Nephron progenitor cell (in vitro differentiated cells): ENCODE data around the gene CER1.

Experiments used
- DNase-seq: peaks from one replicate; pipeline ENCODE4 v3.0.0; 2021
- H3K27ac Mint-ChIP-seq: 2 replicates; pipeline ENCODE4 v1.8.0; 2021; ENCODE audit warnings: mild to moderate bottlenecking, moderate library complexity, mixed read lengths
- H3K27me3 Mint-ChIP-seq: 2 replicates; pipeline ENCODE4 v1.8.0; 2021; ENCODE audit warnings: mild to moderate bottlenecking, low read depth, mixed read lengths; ENCODE audit not compliant: poor library complexity
- H3K36me3 Mint-ChIP-seq: 2 replicates; pipeline ENCODE4 v1.8.0; 2021; ENCODE audit warnings: low read depth, mixed read lengths
- H3K4me1 Mint-ChIP-seq: 2 replicates; pipeline ENCODE4 v1.8.0; 2021; ENCODE audit warnings: mixed read lengths
- H3K4me3 Mint-ChIP-seq: 2 replicates; pipeline ENCODE4 v1.8.0; 2021; ENCODE audit warnings: mild to moderate bottlenecking, moderate library complexity, mixed read lengths
- H3K9me3 Mint-ChIP-seq: 2 replicates; pipeline ENCODE4 v1.8.0; 2021; ENCODE audit warnings: mild to moderate bottlenecking, moderate library complexity, mixed read lengths
- TF ChIP-seq, protein P1 (sequence below): fragments of 200-600 bp; sonication (generic); IDR thresholded peaks from 2 replicates; pipeline ENCODE4 v1.5.0; 2021; ENCODE audit warnings: antibody characterized with exemption

The CER1 gene

DNA sequence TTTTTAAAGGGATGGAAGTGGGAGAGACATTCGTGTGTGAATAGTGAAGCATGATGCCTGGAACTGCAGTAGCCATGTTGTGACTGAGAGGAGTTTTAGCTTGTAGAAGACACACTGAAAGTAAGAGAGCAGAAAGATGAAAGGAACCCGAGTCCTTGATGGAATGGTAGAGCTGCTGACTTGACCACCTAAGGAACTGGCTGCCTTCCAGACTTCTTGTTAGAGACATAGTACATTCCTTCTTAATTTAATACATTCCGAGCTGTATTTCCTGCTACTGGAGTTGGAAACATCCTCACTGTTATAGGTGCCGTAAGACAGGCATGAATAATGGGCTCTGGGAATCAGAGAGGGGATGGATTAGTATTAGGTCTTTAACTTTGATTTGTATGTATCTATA, 7.4 kb downstream of the CER1 start:
- Mint-ChIP-seq H3K4me3 (no peak overlapping the region), H3K27ac (no peak overlapping the region), H3K36me3 (peaks cover 2% of the 10 kb centered on the region), H3K4me1 (no peaks in the 10 kb centered on the region), H3K27me3 (peaks cover 38% of the 10 kb centered on the region), H3K9me3 (peaks cover 5% of the 10 kb centered on the region)
- no peak for DNase-seq
- TF ChIP-seq, protein P1, sequence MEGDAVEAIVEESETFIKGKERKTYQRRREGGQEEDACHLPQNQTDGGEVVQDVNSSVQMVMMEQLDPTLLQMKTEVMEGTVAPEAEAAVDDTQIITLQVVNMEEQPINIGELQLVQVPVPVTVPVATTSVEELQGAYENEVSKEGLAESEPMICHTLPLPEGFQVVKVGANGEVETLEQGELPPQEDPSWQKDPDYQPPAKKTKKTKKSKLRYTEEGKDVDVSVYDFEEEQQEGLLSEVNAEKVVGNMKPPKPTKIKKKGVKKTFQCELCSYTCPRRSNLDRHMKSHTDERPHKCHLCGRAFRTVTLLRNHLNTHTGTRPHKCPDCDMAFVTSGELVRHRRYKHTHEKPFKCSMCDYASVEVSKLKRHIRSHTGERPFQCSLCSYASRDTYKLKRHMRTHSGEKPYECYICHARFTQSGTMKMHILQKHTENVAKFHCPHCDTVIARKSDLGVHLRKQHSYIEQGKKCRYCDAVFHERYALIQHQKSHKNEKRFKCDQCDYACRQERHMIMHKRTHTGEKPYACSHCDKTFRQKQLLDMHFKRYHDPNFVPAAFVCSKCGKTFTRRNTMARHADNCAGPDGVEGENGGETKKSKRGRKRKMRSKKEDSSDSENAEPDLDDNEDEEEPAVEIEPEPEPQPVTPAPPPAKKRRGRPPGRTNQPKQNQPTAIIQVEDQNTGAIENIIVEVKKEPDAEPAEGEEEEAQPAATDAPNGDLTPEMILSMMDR, result no peak

- no peak overlapping the region for H3K4me3 Mint-ChIP-seq
- no peak overlapping the region for H3K27ac Mint-ChIP-seq
- DNase-seq, result no peak
- peaks cover 16% of the 10 kb centered on the region for H3K36me3 Mint-ChIP-seq
- TF ChIP-seq, protein P1, result no peak
- peaks cover 23% of the 10 kb centered on the region for H3K9me3 Mint-ChIP-seq
- H3K27me3 Mint-ChIP-seq, result peaks cover 20% of the 10 kb centered on the region
- H3K4me1 Mint-ChIP-seq, result no peaks in the 10 kb centered on the region
Observed at GRCh38 chr9:14713187-14713767, 9.3 kb downstream of the CER1 start.

DNA sequence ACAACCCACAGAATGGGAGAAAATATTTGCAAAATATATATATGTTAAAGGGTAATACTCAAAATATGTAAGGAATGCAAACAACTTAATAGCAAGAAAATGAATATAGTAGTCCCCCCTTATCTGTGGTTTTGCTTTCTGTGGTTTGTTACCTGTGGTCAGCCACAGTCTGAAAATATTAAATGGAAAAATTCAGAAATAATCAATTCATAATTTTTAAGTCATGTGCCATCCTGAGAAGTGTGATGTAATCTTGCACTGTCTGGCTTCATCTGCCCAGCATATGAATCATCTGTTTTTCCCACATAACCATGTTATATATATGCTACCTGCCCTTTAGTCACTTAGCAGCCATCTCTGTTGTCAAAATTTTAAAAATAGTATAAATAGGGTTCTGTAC, 11.7 kb downstream of the CER1 start:
- peaks cover 16% of the 10 kb centered on the region for H3K36me3 Mint-ChIP-seq
- DNase-seq, result no peak
- H3K4me1 Mint-ChIP-seq, result no peaks in the 10 kb centered on the region
- peaks cover 41% of the 10 kb centered on the region for H3K9me3 Mint-ChIP-seq
- H3K27ac Mint-ChIP-seq, result no peak overlapping the region
- H3K27me3 Mint-ChIP-seq, result peaks cover 4% of the 10 kb centered on the region
- TF ChIP-seq, protein P1, result no peak
- no peak overlapping the region for H3K4me3 Mint-ChIP-seq

DNA sequence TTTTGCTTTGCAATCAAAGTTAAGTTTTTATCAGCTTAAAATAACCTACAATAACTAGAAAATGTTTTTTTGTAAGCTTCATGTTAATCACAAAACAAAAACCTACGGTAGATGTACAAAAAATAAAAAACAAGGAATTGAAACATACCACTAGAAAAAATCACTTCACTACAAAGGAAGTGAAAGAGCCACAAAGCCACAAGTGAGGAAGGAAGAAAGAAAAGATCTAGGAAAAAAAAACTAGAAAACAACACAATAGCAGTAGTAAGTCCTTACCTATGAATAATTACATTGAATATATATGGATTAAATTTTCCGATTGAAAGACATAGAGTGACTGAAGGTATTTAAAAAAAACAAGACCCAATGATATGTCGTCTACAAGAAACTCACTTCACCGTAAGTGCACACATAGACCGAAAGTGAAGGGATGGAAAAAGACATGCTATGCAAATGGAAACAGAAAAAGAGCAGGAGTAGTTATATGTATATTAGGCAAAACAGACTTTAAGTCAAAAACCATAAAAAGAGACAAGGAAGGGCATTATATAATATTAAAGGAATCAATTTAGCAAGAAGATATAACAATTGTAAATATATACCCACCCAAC, 15.9 kb downstream of the CER1 start:
- TF ChIP-seq, protein P1, result no peak
- no peak for DNase-seq
- no peak overlapping the region for H3K4me3 Mint-ChIP-seq
- H3K9me3 Mint-ChIP-seq, result peaks cover 61% of the 10 kb centered on the region
- no peak overlapping the region for H3K27ac Mint-ChIP-seq
- H3K36me3 Mint-ChIP-seq, result peaks cover 27% of the 10 kb centered on the region
- no peaks in the 10 kb centered on the region for H3K27me3 Mint-ChIP-seq
- no peaks in the 10 kb centered on the region for H3K4me1 Mint-ChIP-seq

- Mint-ChIP-seq H3K27me3 (no peaks in the 10 kb centered on the region), H3K27ac (no peak overlapping the region), H3K36me3 (peaks cover 25% of the 10 kb centered on the region), H3K9me3 (peaks cover 56% of the 10 kb centered on the region), H3K4me3 (no peak overlapping the region), H3K4me1 (no peaks in the 10 kb centered on the region)
- DNase-seq, result no peak
- TF ChIP-seq, protein P1, result no peak
Observed at GRCh38 chr9:14705079-14705478, 17.5 kb downstream of the CER1 start.

GRCh38 chr9:14704281-14704680, 18.3 kb downstream of the CER1 start:
- Mint-ChIP-seq H3K9me3 (peaks cover 48% of the 10 kb centered on the region), H3K4me1 (no peaks in the 10 kb centered on the region), H3K36me3 (peaks cover 20% of the 10 kb centered on the region), H3K27me3 (no peaks in the 10 kb centered on the region), H3K4me3 (no peak overlapping the region), H3K27ac (no peak overlapping the region)
- DNase-seq, result no peak
- TF ChIP-seq, protein P1, result no peak
